SK-N-SH treated with all-trans-retinoic acid at 6 μM for 48 hours (cell line): ENCODE results near the gene ICA1.
"Not testable (repeated sequence)": the region's sequence is repeated elsewhere in the genome, so short reads cannot be mapped to it uniquely, and the experiment has no call there.

Experiments
- ATAC-seq: fragments of 200-7000 bp; cut with Tn5 transposase; 3 replicates; pipeline ENCODE4 v1.9.1; 2020; ENCODE audit warnings: mild to moderate bottlenecking, moderate library complexity
- BACH2 ChIP-seq: fragments of 250-450 bp; sonication (Bioruptor Pico); IDR thresholded peaks from 2 replicates; pipeline ENCODE4 v1.9.0; 2021; ENCODE audit warnings: mild to moderate bottlenecking, borderline replicate concordance
- CREB5 ChIP-seq: fragments of 250-450 bp; sonication (Bioruptor Pico); IDR thresholded peaks from 2 replicates; pipeline ENCODE4 v1.5.1; 2020; ENCODE audit warnings: low read depth, mild to moderate bottlenecking, moderate library complexity
- ISL1 ChIP-seq: fragments of 250-450 bp; sonication (Bioruptor Pico); IDR thresholded peaks from 2 replicates; pipeline ENCODE4 v2.1.2; 2022; ENCODE audit warnings: mild to moderate bottlenecking, moderate library complexity
- OSR1 ChIP-seq: fragments of 250-450 bp; sonication (Bioruptor Pico); IDR thresholded peaks from 2 replicates; pipeline ENCODE4 v1.8.0; 2022; ENCODE audit warnings: moderate library complexity, mild to moderate bottlenecking, inconsistent platforms
- PPARA ChIP-seq: fragments of 250-450 bp; sonication (Bioruptor Pico); IDR thresholded peaks from 2 replicates; pipeline ENCODE4 v1.5.0; 2020; ENCODE audit warnings: mild to moderate bottlenecking, borderline replicate concordance
- TCF4 ChIP-seq: fragments of 250-450 bp; sonication (Bioruptor Pico); IDR thresholded peaks from 2 replicates; pipeline ENCODE4 v1.8.0; 2021; ENCODE audit warnings: mild to moderate bottlenecking, moderate library complexity, borderline replicate concordance
- TOX ChIP-seq: fragments of 250-450 bp; sonication (Bioruptor Pico); IDR thresholded peaks from 2 replicates; pipeline ENCODE4 v1.8.0; 2021; ENCODE audit warnings: mild to moderate bottlenecking, moderate library complexity, borderline replicate concordance
- TSHZ2 ChIP-seq: fragments of 250-450 bp; sonication (Bioruptor Pico); IDR thresholded peaks from 2 replicates; pipeline ENCODE4 v1.5.0; 2020; ENCODE audit warnings: mild to moderate bottlenecking, moderate library complexity
- ZC3H10 ChIP-seq: fragments of 250-450 bp; sonication (Bioruptor Pico); IDR thresholded peaks from 2 replicates; pipeline ENCODE4 v1.5.1; 2021; ENCODE audit warnings: mild to moderate bottlenecking, moderate library complexity
- ZFP3 ChIP-seq: fragments of 250-450 bp; sonication (Bioruptor Pico); IDR thresholded peaks from 2 replicates; pipeline ENCODE4 v1.5.0; 2020; ENCODE audit warnings: mild to moderate bottlenecking, moderate library complexity
- ZFP30 ChIP-seq: fragments of 450-650 bp; formaldehyde crosslinking; IDR thresholded peaks from 2 replicates; pipeline ENCODE4 v1.5.0; 2022; ENCODE audit warnings: mild to moderate bottlenecking, moderate library complexity
- ZNF8 ChIP-seq: fragments of 450-650 bp; formaldehyde crosslinking; IDR thresholded peaks from 2 replicates; pipeline ENCODE4 v1.5.0; 2020; ENCODE audit warnings: mild to moderate bottlenecking, moderate library complexity
- TF ChIP-seq, protein P1 (sequence below): fragments of 250-450 bp; sonication (Bioruptor Pico); IDR thresholded peaks from 2 replicates; pipeline ENCODE4 v1.8.0; 2020; ENCODE audit warnings: mild to moderate bottlenecking, moderate library complexity, borderline replicate concordance
- TF ChIP-seq, protein P2 (sequence below): fragments of 250-450 bp; sonication (Bioruptor Pico); IDR thresholded peaks from 2 replicates; pipeline ENCODE4 v1.5.1; 2021; ENCODE audit warnings: mild to moderate bottlenecking, moderate library complexity

ICA1 gene

GRCh38 chr7:8249121-8249520 is 12.8 kb downstream of the ICA1 start:
- no peak for ATAC-seq

GRCh38 chr7:8246020-8246419 is 15.9 kb downstream of the ICA1 start:
- TF ChIP-seq OSR1 (CRISPR knock-in tag) (no peak), CREB5 (no peak), ZNF8 (no peak), TOX (CRISPR knock-in tag) (no peak), TCF4 (CRISPR knock-in tag) (no peak), BACH2 (CRISPR knock-in tag) (no peak), ZFP30 (no peak)
- ATAC-seq: no peak

More at GRCh38 chr7:8249121-8249520, 12.8 kb downstream of the ICA1 start:
- TF ChIP-seq ZC3H10: no peak
- no peak for TF ChIP-seq CREB5
- TF ChIP-seq TOX (CRISPR knock-in tag): no peak
- TF ChIP-seq BACH2 (CRISPR knock-in tag): no peak
- TF ChIP-seq ZFP30: no peak
- no peak for TF ChIP-seq ZNF8
- TF ChIP-seq ZFP3: no peak
- TF ChIP-seq, protein P1, sequence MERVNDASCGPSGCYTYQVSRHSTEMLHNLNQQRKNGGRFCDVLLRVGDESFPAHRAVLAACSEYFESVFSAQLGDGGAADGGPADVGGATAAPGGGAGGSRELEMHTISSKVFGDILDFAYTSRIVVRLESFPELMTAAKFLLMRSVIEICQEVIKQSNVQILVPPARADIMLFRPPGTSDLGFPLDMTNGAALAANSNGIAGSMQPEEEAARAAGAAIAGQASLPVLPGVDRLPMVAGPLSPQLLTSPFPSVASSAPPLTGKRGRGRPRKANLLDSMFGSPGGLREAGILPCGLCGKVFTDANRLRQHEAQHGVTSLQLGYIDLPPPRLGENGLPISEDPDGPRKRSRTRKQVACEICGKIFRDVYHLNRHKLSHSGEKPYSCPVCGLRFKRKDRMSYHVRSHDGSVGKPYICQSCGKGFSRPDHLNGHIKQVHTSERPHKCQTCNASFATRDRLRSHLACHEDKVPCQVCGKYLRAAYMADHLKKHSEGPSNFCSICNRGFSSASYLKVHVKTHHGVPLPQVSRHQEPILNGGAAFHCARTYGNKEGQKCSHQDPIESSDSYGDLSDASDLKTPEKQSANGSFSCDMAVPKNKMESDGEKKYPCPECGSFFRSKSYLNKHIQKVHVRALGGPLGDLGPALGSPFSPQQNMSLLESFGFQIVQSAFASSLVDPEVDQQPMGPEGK: no peak
- TF ChIP-seq PPARA (CRISPR knock-in tag): no peak
- TF ChIP-seq OSR1 (CRISPR knock-in tag): no peak

GRCh38 chr7:8245032-8245431 is 16.9 kb downstream of the ICA1 start:
- peak; percentile 41; the same call in 1 of the 2 replicates for TF ChIP-seq ZNF8
- not testable (repeated sequence) for ATAC-seq

GRCh38 chr7:8243059-8243458 is 18.9 kb downstream of the ICA1 start:
- ATAC-seq: not testable (repeated sequence)

GRCh38 chr7:8239702-8240362 is 22.1 kb downstream of the ICA1 start:
- not testable (repeated sequence) for ATAC-seq

- ATAC-seq: peak; percentile 54; the same call in 2 of the 3 replicates
- TF ChIP-seq ISL1 (CRISPR knock-in tag): peak; percentile 52
- TF ChIP-seq, protein P2, sequence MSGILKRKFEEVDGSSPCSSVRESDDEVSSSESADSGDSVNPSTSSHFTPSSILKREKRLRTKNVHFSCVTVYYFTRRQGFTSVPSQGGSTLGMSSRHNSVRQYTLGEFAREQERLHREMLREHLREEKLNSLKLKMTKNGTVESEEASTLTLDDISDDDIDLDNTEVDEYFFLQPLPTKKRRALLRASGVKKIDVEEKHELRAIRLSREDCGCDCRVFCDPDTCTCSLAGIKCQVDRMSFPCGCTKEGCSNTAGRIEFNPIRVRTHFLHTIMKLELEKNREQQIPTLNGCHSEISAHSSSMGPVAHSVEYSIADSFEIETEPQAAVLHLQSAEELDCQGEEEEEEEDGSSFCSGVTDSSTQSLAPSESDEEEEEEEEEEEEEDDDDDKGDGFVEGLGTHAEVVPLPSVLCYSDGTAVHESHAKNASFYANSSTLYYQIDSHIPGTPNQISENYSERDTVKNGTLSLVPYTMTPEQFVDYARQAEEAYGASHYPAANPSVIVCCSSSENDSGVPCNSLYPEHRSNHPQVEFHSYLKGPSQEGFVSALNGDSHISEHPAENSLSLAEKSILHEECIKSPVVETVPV (CRISPR knock-in tag): no peak
- TF ChIP-seq, all 23 proteins: peak for 1
Observed at GRCh38 chr7:8236780-8237407, 25.1 kb downstream of the ICA1 start.

DNA sequence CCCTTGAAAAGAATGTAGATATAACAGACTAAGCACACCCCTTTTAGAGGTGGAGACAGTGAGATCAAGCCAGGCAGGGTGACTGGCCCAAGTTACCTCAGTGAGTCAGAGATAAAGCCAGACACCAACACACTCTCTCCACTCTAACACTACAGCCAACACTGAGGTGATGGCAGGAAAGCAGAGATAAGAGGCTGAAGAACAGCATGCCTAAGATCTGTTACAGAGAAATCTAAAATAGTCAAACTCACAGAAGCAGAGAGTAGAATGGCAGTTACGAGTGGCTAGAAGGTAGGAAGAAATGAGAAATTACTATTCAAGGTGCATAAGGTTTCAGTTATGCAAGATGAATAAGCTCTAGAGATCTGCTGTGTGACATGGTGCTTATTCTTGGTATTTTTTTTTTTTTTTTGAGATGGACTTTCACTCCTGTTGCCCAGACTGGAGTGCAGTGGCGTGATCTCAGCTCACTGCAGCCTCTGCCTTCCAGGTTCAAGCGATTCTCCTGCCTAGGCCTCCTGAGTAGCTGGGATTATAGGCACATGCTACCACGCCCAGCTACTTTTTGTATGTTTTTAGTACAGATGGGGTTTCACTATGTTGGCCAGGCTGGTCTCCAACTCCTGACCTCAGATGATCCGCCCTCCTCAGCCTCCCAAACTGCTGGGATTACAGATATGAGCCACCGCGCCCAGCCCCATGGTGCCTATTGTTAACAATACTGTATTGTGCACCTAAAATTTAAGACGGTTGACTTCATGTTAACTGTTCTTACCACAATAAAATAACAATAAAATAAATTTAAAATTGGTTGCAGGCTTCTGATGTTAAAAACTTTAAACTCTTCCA is 28.7 kb downstream of the ICA1 start:
- no peak for ATAC-seq
- TF ChIP-seq TOX (CRISPR knock-in tag): no peak
- TF ChIP-seq ISL1 (CRISPR knock-in tag): peak; percentile 40
- TF ChIP-seq ZNF8: no peak
- TF ChIP-seq TSHZ2 (CRISPR knock-in tag): peak; percentile 30; the same call in 1 of the 2 replicates
- TF ChIP-seq, all 23 proteins: peak for 2
